CD4-positive, alpha-beta T cell treated with Interferon alpha-2 for 1 hour (primary cell): Measurements from ENCODE around the gene WDR7.
A peak's percentile ranks its signal among the peaks of the same experiment; 100 is the strongest.

ENCODE experiments used
- DNase-seq, 2 donors: peaks; one replicate each; pipeline ENCODE4 v3.0.0-alpha.2; 2020 to 2022

The WDR7 gene

DNA sequence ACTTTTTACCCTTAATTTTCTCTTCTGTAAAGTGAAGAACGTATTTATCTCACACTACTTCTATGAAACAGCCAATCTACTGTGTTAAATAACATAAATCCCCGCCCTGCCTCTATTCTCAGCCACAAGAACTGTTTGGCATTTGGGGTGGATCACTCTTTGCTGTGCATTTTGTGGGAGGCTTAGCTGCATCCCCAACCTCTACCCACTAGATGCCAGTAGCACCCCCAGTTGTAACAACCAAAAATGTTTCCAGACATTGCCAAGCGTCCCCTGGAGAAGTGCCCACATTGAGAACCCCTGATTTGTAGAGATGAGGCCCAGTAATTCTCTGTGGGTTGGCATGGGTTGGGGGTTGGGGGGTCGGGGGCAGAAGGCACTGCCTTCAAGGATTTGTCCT, 401.0 kb downstream of the WDR7 start:
- DNase-seq = no peak

DNA sequence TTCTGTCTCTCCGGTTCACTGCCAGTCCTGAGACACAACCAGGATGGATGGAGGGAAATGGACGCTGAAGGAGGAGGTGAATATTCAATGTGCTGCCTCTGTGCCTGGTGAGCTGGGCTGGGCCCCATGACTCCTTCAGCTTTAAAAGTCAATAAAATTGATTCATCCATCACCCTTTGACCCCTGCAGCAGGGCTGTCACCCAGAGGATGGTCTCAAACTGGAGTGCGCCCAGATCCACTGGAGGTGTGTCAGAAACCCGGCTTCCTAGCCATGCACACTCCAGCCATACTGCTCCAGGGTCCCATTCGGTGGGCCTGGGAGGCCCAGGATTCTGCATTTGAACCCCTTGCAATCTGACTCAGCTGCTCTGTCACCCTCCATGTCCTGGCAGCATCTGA, 401.6 kb downstream of the WDR7 start:
- no peak for DNase-seq

DNA sequence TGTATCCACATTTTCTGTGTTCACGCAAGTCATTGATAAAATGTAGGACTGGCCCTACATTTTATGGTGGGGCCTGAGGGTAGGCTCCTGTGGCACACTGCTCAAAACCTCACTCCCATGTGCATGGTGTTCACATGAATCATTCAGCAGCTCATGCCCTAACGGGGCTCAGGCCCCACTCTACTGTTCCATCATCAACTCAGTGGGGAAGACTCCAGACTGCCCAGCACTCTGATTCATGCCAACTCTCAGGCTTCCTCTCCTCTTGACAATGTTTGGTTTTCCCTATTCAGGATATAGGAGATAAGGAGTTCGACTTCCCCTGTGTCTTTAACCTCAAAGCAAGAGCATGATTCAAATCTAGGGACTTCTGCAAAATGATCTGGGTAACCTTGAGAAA, 403.7 kb downstream of the WDR7 start:
- no peak for DNase-seq

DNA sequence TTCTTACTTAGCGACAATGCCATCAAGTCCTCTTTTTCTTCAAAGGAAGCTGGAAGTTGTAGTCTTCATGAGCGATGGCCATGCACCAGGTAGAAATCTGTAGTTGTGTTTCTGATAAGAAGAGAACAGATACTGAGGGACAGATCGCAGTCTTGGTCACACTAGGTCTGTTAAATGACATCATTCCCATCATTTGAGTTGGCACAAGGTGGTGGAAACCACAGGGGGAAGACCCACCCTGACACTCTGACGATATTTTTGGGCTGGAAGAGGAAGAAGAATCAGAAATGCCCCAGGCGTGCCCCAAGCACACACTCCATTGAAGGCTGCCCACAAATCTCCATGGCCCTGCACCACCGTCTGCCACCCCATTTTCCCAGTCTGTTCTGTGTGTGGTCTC, 406.7 kb downstream of the WDR7 start:
- no peak for DNase-seq

DNA sequence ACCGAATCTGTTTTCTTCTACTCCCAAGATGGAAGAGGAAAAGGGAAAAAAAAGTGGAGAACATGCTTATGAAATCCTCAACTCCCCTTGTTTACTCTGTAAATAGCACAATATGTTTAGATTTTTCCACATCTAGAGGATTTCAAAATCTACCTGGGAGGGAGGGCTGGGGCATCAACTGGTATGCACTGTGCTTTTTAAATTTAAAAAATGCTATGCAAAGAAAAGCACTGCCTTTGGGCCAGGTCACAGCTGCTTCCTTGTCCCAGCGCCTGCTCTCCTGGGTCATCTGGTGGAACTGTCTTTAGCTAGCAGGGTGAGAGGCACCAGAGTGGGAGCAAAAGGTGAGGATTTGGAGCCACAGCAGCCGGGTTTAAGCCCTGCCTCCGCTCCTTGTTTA, 407.6 kb downstream of the WDR7 start:
- DNase-seq = no peak

DNA sequence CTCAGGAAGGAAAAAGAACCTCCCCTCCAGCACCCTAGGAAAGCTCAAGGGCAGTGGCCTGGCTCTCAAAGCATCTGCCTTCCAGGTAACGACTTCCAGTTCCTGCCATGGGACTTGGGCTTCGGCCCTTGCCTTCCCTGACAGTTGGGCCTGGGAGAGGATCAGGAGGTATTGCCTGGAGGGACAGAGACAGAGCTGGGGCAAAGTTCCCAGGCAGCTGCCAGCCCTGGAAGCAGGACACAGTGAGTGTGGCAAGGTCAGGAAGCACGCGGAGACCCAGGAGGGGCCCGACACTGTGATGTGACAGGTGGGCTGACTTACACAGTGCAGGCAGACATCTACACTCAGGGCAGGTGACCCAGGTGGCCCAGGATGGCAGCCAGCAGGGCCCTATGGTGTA, 408.2 kb downstream of the WDR7 start:
- DNase-seq = no peak

DNA sequence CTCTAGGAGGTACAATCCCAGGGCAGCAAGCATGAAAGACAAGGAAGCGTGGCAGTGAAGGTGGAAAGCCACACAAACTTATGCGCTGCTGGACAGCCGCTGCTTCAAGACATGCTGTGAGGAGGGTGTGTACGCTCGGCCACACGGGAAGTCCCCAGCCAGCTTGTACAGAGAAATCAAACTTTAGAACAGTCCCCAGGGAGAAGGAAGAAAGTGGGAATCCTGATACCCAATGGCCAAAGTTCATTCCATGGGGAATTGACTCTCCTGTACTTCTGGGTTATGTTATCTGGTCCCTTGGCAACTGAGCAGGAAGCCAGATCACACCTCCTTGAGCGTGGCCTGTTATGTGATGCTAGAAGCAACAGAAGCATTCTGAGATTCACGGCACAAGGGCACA, 409.7 kb downstream of the WDR7 start:
- no peak for DNase-seq

DNA sequence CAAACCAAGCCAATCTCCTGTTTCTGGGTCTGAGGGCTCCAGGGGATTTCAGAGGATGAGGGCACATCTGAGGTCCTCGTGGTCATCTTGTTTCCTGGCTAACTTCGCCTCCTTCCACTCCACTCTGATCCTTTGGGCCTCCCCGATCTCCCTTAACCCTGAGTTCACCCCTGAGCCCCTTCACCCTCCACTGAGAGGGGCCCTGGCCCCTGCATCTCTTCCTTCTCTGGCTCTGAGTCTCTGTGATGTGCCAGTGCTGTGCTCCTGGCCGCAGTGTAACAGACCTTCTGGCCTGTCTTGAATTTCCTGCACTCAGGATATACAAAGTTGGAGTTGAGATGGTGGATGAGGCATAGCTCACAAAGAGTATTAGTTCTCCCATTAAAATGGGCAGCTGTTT, 411.0 kb downstream of the WDR7 start:
- DNase-seq = no peak

DNA sequence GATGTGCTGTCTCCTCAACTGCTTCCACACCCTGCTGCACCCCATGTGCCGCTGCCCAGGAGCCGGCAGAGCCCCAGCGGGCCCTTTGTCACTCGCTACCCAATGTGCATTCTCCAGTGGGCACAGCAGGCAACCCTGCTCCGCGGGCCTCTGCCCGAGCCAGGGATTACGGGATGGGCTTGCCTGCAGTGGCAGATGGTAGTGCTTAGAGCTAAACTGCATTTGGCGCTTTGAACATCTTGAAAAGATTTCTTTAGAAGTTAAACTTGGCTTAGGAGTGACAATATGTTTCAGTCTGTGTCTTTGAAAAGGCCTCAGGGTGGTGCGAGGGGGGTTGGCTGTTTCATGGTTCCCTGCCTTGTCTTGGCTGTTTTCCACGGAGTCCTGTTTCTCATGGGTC, 411.7 kb downstream of the WDR7 start:
- DNase-seq = no peak

DNA sequence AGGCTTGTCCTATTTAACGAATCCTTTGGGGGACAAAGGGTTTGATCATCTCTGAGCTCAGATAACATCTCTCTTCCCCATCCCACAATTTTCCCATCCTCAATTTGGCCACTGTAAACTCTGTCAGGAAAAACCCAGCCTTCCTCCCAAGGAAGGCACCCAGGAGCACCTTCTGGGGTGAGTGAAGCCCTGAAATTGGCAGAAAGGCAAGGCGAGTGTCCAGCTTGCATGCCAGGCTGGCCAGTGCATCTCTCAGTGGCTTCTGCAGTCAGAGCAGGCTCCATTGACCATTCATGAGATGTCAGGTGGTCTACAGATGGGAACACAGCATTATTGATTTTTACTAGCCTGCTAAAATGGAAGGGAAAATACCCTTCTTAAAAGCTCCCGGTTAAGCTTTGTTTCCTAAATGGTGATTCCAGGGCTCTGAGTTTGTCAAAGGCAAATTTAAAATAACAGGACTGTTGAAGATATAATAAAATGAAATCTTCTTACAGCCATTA, 412.5 kb downstream of the WDR7 start:
- no peak for DNase-seq

DNA sequence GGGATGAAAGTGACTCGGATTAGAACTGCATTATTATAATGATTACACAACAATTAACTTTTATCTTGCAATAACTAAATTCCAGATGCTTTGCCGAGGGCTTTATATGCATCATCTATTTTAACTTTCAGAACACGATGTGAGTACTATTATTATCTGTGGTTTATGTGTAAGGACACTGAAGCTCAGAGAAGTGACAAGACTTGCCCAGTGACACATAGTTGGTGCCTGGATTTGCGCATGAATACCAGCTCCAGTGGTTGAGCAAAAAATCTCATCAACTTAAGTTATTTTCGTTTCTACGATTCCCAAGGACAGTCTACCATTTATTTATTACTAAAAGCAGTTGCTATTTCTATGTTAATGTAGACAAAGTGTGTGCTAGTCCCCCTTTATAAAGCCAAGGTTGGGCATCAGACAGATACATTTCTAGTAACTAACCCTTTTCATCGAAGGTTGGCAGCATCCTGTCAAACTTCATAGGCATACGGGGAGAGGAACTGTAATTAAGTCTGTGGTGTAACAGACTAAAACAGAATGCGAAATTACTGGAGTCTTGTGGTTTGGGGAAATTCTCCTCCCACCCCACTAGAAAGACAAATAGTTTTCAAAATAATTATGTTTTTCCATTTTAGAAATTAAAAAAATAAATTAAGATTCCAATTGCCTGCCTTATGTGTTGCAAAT, 422.5 kb downstream of the WDR7 start:
- no peak for DNase-seq

DNA sequence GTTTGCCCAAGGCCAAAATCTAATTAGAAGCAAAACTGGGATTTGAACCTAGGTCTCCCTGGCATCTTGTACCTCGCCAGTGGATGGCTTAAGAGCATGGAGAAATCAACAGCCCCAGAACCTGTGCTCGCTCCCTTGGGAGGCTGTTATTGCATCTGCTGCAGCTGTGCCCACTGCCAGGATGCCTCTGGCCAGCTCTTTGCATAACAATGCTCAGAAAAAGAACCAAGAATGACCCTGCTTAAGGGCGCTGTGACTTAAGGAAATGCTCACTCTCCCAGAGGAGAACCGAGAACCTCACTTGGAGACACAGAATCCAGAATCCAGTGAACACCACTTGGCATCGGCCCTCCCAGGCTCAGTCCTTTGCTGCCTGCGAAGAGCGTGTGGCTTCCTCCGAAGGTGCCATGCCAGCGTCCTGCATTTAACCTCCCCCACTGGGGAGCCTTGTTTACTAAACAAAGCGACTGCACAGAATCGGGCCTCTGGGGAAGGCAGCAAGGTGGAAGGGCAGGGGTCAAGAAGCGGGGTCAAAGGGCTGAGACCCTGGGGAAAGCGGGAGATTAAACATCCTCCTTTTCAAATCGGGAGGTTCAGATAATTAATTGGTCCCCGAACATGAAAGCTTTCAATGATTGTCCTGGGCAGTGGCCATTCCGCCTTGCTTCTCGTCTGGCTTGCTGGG, 424.7 kb downstream of the WDR7 start:
- no peak for DNase-seq

DNA sequence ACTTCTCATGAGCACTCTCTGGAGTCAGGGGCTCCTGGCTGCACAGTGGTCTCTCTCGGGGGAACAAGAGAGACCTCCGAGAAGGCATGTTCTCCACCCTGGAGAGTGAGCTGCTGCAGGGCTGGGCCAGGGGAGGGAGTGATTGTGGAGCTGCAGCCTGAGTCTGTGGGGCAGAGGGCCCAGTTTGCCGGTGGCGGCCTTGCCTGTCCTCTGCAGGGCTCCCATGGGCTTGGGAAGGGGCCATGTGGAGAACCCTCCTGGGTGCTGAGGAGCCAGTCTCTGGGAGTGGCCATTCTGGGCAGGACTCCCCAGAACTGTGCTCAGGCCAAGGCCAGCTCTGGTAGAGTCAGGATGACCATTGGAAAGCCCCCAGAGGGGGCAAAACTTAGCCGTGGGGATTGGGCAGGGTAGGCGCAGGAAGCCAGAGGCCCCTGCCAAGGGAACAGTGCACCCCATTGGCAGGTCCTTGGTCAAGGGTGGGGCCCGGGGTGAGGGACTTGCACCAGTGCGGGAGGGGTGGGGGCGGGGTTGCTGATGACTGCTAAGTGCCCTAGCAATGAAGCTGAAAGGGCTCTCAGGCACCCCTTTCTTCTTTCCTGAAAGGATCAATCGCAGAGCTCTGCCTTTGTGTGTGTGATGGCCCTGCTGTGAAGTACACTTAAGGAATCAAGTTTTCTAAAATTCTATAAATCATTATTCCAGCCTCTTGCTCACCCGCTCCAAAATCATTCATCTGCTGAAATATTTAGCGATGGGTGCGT, 426.0 kb downstream of the WDR7 start:
- no peak for DNase-seq

DNA sequence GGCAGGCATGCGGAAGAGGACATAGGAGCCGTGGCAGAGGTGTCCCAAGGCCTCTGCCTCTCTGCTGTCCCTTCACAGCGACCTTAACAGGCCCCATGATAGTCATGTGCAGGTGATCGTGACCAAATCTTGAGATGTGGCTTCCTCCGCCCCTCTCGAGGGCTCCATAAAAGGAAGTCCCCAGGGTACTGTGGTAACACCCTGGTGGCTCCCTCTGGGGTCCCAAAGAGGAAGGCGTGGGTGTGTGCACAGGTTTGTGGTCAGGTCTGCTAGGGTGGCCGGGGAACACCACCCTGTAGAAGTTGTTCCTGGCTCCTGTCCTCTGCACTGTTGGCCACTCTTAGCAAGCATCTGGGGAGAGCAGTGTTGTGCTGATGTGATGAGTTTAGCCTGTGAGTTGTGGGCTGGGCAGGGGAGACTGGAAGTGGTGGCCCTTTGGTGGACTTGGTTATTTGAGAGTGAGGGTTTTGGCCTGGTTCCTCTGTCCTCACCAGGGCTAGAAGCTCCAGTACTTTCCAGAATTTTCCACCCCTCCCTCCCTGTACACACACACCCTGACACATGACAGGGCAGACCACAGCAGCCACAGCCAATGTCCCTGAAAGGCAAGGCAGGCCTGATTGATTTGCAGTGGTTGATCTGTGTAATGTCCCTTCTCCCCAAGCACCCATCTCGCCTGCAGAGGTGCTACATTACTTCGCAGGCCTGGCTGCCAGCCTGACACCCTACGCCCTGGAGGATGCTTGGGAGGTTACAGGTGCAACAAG, 426.8 kb downstream of the WDR7 start:
- peak; percentile 29 to 49 for DNase-seq

DNA sequence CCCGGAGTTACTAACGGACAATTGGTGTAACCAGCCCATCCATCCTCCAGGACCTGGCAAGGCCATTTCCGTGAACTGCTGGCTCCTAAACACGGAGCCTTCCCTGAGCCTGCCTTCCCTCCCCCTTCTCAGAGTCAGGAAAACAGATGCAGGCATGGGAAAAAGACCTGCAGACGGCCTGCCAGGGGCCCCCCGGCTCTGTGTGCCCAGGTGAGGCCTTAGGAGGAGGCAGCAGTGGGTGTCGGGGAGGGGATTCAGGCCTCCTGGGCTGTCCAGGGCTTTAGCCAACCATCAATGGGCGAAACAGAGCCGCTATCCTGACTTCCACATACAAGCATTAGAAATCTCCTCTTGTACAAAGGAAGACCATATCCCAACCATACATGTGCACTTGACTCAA, 427.5 kb downstream of the WDR7 start:
- no peak for DNase-seq

DNA sequence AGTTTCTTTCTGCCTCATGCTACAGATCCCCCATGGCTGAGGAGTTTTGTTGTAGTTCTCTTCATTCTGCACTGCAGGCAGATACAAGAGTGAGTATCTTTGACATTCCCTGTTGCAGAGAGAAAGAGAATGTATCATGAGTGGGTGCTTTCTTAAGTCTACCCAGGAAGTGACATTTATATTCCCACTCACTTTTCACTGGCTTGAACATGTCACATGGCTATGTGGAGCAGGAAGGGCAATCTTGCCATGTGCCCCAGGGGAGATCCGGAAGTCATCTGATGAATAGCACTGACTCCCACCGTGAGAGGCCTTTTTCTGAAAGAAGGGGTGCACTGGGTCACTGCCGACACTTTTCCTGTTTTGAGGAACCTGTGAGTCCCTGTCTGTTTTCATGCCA, 429.3 kb downstream of the WDR7 start:
- DNase-seq = no peak

DNA sequence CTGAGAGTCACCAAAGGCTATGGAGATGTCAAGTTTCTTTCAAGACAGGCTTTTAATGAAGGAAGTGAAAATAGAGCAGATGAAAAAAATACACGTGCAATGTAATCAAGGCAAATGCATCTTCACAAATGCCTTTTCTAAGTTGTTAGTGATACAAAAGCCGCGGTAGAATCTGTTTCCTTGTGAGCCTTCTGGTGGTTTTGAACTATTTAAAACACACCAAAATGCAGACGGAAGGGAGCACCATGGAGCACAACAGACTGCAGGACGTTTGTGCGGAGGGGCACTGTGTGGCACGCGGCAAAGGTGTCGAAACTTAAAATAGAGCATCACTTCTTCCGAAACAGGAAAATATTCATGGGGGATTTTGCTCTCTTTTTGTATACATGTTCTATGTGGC, 430.7 kb downstream of the WDR7 start:
- no peak for DNase-seq

DNA sequence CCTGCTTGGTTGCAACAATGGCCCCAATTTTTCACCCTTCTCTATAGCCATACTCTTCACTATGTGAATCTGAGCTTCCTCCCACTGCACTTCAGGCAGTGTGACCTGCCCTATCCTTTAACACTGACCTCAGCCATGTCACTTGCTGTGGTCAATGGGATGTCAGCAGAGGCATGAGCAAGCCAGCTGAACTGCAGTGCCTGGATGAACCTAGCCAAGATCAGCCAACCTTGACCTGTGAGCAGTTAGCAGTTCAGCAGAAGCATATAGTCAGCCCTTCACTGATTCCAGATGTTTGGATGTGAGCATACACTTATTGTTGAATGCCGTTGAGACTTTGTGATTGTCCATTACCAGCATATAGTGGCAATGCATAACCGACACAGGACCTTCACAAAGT, 432.3 kb downstream of the WDR7 start:
- DNase-seq = no peak

DNA sequence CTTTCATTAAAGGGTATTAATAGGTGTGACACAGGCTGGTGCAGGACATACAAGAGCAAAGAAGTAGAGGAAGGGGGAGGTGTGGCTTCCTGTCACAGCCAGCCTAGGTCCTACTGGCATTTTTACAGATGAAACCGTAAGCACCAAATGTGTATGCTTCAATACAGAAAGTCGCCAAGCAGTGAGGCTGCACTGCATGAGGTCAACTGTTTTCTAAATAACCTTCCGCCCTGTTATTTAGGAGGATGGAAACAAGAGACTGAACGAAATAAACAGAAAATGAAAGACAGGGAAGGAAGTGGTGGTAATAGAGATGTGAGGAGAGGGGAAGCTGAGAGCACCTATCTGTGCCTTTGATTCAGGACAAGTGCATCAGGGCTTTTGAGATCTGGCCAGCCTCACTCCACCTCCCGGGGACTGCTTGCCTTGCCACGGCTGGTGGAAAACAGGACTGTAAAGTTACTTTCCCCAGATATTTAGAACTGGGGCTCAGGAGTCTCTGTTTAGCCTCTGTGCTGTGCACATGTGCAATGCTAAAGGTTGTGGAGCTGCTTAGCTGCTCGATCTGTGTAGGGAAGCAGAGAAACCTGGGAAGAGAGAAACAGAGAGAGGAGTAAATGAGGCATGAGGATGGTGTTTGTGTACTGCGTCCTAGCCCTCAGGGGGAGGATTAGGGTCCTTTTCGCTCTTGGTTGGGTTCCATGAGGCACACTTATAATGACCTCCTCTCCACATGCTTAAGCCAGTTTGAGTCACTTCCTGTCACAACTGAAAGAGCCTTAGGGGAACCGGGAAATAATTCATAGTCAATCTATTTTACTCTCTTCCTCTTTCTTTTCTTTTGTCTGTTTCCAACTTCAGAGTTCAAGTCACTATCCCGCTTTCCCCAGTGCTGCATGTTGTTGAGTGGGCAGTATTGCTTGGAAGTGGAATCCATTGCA, 433.4 kb downstream of the WDR7 start:
- no peak for DNase-seq

DNA sequence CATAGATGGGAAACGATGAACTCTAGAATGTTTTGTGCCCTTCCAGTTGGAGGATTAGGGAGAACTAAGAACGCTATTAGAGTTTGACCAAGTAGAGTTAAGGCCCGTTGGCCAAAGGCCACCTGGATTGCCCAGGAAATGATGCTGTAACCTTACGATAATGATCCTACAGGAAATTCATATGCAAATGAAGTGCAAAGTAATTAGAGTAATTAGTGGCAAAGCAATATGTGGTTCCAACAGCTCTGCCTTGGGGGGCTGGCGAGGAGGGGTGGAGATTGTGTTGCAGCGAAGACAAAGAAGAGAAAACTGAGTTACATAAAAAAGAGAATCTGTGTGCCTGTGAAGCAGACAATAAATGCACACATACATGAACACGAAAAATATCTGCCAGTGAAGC, 434.2 kb downstream of the WDR7 start:
- DNase-seq = no peak

DNA sequence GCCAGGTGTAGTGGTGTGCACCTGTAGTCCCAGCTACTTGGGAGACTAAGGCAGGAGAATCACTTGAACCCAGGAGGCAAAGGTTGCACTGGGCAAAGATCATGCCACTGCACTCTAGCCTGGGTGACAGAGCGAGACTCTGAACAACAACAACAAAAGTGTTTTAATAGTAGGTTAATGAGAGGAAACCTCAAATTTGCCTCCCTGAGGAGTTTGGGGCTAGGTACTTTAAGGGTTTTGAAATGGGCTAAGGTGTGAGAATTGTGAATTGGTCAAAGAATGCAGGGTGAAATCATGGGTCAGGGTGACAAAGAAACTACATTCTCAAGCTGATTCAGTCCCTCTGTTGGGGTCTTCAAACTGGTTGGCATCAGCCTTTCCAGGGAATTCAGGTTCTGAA, 435.0 kb downstream of the WDR7 start:
- no peak for DNase-seq
